Measurements from ENCODE around the gene LYG2.
"Not testable (repeated sequence)": the region's sequence is repeated elsewhere in the genome, so short reads cannot be mapped to it uniquely, and the experiment has no call there.

The LYG2 gene

DNA sequence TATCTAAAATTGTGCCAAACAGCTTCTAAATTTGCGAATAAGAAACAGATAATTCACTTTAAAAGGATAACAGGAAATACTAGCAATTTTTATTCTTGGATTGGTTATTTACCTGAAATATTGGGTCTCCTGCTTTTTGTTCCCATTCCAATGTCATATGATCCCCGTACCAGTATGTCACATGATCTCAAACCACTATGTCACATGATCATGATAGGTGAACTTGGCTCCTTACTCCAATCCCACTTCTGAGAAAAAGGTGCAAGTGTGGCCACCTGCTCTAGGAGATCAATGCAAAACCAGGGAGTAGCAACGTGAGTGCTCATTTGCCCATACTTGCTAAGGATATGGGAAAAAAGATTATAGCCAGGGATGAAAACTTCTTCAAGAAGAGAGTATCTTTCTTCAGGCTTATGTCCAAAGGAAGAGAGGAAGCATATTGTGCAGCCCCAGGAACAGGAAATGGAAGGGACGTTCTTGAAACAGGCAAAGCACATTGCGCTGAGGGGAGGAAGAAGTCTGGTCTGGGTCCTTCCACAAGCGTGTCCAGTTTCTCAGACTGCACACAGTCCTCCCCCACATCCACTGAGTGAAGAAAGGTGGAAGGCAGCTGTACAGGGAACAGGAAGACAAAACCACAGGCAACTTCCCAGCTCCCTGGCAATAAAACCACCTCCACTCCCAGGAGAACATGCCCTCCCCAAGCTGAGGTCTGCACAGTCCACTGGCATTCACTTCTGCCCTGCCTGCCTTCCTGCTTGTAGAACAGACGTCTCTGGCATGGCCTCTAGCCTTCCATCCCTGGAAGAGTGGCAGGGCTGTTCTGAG, at the start of gene LYG2:
TSS of gene LYG2 (minus strand) at position 176 of the 828 bp plus-strand sequence. CDS start 1,406 bp downstream, outside the sequence.
- DNase-seq = no peak

DNA sequence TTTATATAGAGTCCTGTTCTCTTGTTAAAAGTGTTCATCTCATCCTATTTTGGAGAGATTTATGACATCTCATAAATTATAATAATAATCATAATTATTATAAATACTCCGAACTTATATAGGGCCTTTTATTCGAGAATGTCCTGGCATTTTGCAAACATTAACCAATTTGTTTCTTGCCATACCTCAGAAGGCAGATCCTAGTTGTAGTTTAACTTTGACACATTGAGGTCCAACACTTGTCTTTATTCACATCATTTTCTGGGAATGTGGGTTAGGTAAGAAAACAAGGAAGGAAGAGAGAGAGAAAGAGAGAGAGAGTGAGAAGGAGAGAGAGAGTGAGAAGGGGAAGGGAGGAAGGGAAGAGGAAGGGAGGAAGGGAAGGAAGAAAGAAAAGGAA, 45.6 kb upstream of the LYG2 start, which contains the start of gene LYG1:
TSS of gene LYG1 (minus strand) at position 101 of the 400 bp plus-strand sequence. CDS start 5,527 bp downstream, outside the sequence.
- not testable (repeated sequence) for DNase-seq

DNA sequence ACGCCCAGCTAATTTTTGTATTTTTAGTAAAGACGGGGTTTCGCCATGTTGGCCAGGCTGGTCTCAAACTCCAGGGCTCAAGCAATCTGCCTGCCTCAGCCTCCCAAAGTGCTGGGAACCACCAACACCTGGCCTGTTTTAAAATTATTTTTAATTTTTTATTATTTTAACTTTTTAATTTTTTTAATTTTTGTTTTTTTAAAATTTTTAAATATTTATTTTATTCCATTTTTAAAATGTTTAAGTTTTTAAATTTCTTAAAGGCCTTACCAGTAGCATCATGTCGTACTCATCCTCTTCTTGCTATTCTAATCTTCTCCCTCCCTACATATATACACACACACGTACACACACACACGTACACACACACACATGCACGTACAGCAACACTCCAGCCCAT, 44.1 kb upstream of the LYG2 start:
- no peak for DNase-seq

GRCh38 chr2:99297994-99298393, 42.5 kb upstream of the LYG2 start:
- no peak for DNase-seq

DNA sequence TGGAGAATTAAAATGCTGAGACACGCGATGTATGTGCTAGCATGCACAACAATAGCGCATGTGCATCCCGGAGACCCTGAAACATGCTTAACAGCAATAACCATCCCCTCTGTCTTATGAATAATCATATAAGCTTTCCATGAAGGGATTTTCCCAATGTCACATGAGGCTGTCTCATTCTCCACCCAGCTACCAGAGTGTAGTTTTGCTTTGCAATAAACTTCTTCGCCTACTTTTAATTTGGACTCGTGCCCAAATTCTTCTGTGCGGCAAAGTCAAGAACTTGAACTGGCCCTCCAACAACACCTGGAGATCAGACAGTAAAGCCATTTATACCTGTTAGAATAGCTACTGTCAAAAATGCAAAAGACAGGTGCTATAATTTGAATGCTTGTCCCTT, 30.1 kb upstream of the LYG2 start:
- no peak for DNase-seq

DNA sequence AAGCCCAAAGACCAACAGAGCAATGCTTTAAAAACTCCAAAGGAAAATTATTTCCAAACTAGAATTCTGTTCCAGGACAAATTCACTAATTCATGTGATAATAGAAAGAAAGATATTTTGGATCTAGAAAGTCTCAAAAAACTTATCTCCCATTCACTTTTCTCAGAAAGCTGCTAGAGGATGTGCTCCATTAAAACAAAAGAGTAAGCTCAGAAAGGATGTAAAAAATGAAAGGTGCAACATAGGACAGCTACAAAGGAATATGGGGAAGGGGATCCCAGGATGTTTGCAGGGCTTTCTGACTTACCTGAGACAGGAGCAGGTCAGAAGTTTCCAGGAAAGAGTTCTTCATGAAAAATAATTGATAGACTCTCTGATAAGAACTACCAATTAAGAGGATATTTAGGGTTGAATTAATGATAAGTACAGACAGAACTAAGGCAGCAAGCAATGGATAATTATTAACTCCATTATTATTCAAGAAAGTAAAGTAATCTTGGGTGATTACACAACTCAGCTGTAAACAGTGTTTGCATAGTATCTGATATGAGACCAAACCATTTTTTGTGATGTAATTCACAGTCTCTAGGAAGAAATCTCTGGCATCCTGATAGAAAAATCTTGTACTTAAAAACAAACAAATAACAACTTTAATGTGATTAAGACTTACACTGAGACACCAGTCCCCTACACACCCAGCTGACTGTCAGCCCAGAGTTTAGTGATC, 24.7 kb upstream of the LYG2 start:
- DNase-seq = no peak

- DNase-seq = peak; percentile 15
Observed at GRCh38 chr2:99278793-99279291, 23.4 kb upstream of the LYG2 start.

- not testable (repeated sequence) for DNase-seq
Observed at GRCh38 chr2:99278195-99278765, 22.8 kb upstream of the LYG2 start.

GRCh38 chr2:99275882-99276281, 20.4 kb upstream of the LYG2 start:
- DNase-seq = no peak

GRCh38 chr2:99261242-99261641, 5.8 kb upstream of the LYG2 start:
- DNase-seq = no peak

- DNase-seq = no peak
Observed at GRCh38 chr2:99260184-99260583, 4.7 kb upstream of the LYG2 start.

GRCh38 chr2:99259465-99259864, 4.0 kb upstream of the LYG2 start:
- no peak for DNase-seq

DNA sequence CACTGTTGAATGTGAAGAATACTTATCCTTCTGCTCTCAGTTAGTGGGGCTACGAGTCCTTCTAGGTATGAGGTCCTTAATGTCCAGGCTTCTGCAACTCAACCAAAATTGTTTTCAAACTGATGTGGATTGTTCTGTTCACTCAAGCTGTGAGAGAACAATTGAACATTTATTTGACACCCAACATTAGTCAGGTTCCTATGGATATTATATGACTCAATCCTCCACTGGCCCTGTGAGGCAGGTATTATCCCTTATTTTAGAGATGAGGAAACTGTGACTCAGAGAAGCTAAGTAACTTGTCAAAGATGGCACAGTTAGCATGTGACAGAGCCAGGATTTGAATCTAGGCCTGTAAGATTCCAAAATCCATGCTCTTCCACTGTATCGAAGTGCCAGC, 1.2 kb upstream of the LYG2 start:
- no peak for DNase-seq

DNA sequence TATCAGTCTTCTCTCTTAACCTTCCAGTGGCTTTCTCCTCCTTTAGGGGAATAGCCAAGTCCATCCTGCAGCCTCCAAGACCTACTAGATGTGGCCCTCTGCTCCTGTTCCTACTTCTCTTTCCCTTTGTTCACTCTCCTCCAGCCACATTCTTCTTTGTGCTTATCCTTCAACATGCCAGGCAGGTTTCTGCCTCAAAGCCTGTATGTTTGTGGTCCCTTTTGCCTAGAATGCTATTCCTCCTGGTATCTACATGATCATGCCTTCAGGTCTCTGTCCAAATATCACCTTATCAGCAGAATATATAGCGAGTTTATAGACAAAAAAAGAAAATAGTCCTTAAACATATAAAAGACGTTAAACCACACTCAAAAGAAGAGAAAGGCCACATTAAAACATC, 5.5 kb downstream of the LYG2 start:
- no peak for DNase-seq

DNA sequence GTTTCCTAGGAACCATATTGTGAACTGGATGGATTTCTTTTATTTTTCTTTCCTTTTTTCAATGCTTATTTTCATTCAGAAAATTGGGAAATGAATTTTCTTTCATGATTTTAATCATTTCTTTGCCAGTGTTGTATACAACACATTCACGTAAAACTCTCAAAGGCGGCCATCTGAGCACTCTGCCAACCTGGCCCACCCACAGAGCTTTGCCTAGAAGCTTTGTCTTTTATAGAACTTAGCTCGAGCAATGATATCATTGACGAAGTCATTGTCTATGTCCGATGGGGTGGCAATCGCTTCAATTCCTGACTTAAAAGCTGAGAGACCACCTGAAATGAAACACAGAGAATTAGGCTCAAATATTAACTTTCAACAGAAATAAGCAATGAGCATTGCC, 13.3 kb downstream of the LYG2 start:
- DNase-seq = no peak

GRCh38 chr2:99240431-99240830, 15.0 kb downstream of the LYG2 start:
- no peak for DNase-seq

GRCh38 chr2:99238599-99238998, 16.9 kb downstream of the LYG2 start:
- DNase-seq = no peak

DNA sequence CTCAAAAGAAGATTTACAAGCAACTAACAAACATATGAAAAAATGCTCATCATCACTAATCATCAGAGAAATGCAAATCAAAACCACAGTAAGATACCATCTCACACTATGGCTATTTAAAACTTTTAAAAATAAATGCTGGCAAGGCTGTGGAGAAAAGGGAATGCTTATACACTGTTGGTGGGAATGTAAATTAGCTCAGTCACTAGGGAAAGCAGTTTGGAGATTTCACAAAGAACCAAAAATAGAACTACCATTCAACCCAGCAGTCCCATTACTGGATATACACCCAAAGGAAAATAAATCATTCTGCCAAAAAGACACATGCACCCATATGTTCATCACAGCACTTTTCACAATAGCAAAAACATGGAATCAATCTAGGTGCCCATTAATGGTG, 22.3 kb downstream of the LYG2 start:
- DNase-seq = not testable (repeated sequence)

DNA sequence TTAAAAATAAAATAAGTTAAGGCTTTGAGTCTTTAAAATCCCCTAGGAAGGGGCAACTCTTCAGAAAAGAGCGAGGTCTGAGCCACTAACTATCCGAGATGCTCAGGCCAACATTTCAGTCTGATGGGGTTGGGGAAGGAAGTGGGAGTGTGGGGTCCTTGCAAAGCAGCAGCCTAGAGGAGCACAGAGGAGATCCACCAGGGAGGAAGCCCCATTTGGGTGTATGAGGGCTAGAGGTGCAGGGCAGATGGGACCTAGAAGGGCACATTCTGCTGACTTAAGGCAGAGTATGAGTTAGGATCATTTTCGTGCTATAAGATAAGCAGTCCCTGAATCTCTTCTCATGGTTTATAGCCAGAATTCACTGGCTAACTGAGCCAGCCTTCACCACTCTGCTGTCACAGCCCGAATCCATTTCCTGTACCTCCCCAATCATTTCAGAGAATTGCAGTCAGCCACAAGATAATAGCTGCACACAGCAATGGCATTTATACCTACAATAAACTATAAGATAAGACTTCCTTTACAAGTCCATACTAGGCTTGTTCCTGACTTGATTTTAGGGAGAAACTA, 37.5 kb downstream of the LYG2 start:
- DNase-seq = no peak

GRCh38 chr2:99216096-99216495, 39.4 kb downstream of the LYG2 start:
- no peak for DNase-seq

DNA sequence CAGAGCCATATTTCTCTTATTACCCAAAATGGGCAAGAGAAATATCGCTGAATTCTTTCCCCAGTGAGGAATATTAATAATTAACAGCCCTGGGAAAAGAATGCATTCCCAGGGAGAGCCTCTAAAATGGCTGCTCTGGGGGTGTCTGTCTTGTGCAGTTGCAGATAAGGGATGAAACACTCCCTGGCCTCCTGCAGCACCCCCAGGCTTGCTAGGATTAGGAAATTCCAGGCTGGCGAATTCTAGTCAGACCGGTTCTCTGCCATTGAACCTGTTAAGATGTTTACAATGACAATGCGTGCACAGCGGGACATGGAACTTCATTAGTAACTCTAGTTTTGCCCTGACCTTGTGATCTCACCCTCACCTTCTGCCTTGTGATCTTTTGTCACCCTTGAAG, 50.0 kb downstream of the LYG2 start:
- no peak for DNase-seq

DNA sequence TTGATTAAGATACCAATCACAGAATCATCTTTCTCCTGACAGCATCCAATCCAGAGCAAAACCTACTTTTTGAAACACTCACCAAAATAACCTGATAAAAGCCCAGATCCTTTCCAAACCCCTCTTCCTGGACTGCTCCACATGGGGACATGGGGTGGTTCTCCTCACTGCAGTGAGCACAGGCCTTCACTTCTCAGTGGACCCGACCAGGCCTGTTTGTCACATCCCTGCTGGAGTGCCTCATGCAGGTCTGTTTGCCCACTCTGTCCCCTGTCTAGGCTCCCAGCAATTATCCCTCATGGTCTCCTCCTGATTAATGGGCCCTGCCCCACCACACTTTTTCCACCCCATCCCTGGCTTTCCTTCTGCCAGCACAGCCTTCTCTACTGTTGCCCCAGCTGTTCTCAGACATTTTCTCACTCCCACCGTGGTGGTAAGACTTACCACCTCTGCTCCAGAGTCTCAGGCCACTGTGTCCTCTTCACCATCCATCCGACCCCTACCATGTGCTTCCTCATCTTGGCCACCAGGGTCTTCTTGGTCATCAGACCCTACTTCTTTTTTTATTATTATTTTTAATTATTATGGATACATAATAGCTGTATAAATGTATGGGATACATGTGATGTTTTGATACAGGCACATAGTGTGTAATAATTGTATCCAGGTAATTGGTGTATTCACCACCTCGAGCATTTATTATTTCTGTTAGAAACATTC, 53.3 kb downstream of the LYG2 start:
- no peak for DNase-seq

Data from NCI-H2029 treated with DMSO at 0.1 percent for 48 hours (cell line).